HEK293 (cell line): ENCODE results near the gene KCNK15.

Experiments used
- CTCF ChIP-seq: fragments of 450-650 bp; formaldehyde crosslinking; IDR thresholded peaks from 2 replicates; pipeline ENCODE4 v1.5.1; 2016; ENCODE audit warnings: missing biosample characterization, missing genetic modification characterization
- MZF1 ChIP-seq: fragments of 450-650 bp; formaldehyde crosslinking; IDR thresholded peaks from 2 replicates; pipeline ENCODE4 v1.5.1; 2017; ENCODE audit warnings: missing biosample characterization, missing genetic modification characterization, borderline replicate concordance
- PBX3 ChIP-seq: sonication (generic); formaldehyde crosslinking; IDR thresholded peaks from 2 replicates; pipeline ENCODE4 v1.8.1; 2022; ENCODE audit warnings: mild to moderate bottlenecking, moderate library complexity, missing genetic modification reagents
- YY1 ChIP-seq: fragments of 450-650 bp; formaldehyde crosslinking; IDR thresholded peaks from 2 replicates; pipeline ENCODE4 v1.5.1; 2018; ENCODE audit warnings: missing biosample characterization, missing genetic modification characterization
- ZFP69B ChIP-seq: fragments of 450-650 bp; formaldehyde crosslinking; IDR thresholded peaks from 2 replicates; pipeline ENCODE4 v1.5.1; 2016; ENCODE audit warnings: missing biosample characterization, missing genetic modification characterization
- ZNF157 ChIP-seq: fragments of 450-650 bp; formaldehyde crosslinking; IDR thresholded peaks from 2 replicates; pipeline ENCODE4 v1.5.1; 2016; ENCODE audit warnings: missing biosample characterization, missing genetic modification characterization
- ZNF274 ChIP-seq, 2 experiments: fragments of 200-500 bp in 1 of 2; fragments of 450-650 bp in 1 of 2; sonication (Bioruptor generic) in 1 of 2; formaldehyde crosslinking in 1 of 2; IDR thresholded peaks; 2 replicates each; pipeline versions ENCODE4 v1.5.1 to v1.6.1; 2014 to 2016; ENCODE audit warnings: borderline replicate concordance in 1 of 2, inconsistent platforms in 1 of 2, low read length in 1 of 2, missing biosample characterization in 1 of 2, missing genetic modification characterization in 1 of 2
- ZNF302 ChIP-seq: fragments of 450-650 bp; formaldehyde crosslinking; IDR thresholded peaks from 2 replicates; pipeline ENCODE4 v1.5.1; 2016; ENCODE audit warnings: missing biosample characterization, missing genetic modification characterization, low read depth
- ZNF350 ChIP-seq: fragments of 450-650 bp; formaldehyde crosslinking; IDR thresholded peaks from 2 replicates; pipeline ENCODE4 v1.5.0; 2017; ENCODE audit warnings: missing biosample characterization, mild to moderate bottlenecking, missing genetic modification characterization
- ZNF362 ChIP-seq: fragments of 450-650 bp; formaldehyde crosslinking; IDR thresholded peaks from 2 replicates; pipeline ENCODE4 v1.5.1; 2016; ENCODE audit warnings: missing biosample characterization, missing genetic modification characterization
- ZNF521 ChIP-seq: fragments of 450-650 bp; formaldehyde crosslinking; IDR thresholded peaks from 2 replicates; pipeline ENCODE4 v1.5.1; 2017; ENCODE audit warnings: missing biosample characterization, mild to moderate bottlenecking, missing genetic modification characterization
- ZNF747 ChIP-seq: fragments of 450-650 bp; formaldehyde crosslinking; IDR thresholded peaks from 2 replicates; pipeline ENCODE4 v1.5.1; 2016; ENCODE audit warnings: missing biosample characterization, missing genetic modification characterization

DNA sequence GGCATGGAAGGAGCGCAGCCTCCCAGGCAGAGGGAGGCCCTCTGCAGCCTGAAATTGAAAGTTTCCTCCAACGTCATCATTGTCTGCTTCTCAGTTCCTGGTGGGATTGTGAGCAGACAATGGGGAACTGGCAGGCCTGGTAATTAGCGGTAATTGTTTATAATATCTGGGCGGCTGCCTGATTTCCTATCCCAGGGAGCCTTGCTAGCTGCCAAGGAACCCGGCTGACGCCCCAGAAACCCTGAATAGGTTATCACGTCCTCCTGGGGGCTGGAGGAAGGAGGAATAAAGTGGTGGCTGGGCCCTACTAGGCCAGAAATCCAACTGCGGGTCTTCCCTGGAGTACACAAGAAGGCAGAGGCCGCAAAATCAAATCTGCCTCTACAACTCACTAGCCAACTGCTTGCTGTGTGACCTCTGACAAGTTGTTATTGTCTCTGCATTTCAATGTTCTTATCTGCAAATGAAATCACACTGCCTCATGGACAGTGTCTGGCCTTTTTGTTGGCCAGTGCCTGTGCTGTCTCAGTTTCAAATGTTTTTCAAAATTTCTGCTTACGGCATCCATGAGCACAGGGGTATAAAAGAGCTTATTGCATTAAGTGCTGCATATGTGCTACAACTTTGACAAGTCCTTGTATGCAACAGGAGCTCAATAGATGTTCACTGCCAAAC is 16.9 kb downstream of the KCNK15 start:
- TF ChIP-seq ZFP69B (tag by site-specific recombination) (no peak), ZNF157 (tag by site-specific recombination) (no peak), ZNF521 (no peak), ZNF362 (tag by site-specific recombination) (no peak), PBX3 (CRISPR knock-in tag) (no peak), CTCF (no peak), YY1 (tag by site-specific recombination) (no peak), ZNF747 (tag by site-specific recombination) (no peak), MZF1 (no peak), ZNF350 (tag by site-specific recombination) (no peak), ZNF274 (IDR thresholded peaks at IDR 0.05; ENCODE audit: low read length) (no peak), ZNF274 (tag by site-specific recombination; IDR thresholded peaks at IDR 0.05; ENCODE audit: borderline replicate concordance) (no peak), ZNF302 (tag by site-specific recombination) (no peak)
